ENCODE results near the gene PCSK6. TPM values are rescaled to one million over a fixed set of nuclear protein-coding genes. Genes with fewer than 3 reads are reported as not detected.

PCSK6 gene
- total RNA-seq, 2 experiments from 2014 or later = 0.57 TPM; not detected in 1

GRCh38 chr15:101437209-101437608 lies 52.3 kb downstream of the PCSK6 start:
- DNase-seq (ENCODE audit: low spot score) = no peak
- Histone ChIP-seq H3K9me2 (ENCODE audit: insufficient read depth, low read length) (no peaks in the 10 kb centered on the region), H3K79me2 (ENCODE audit: insufficient read depth, low read depth, low read length) (no peaks in the 10 kb centered on the region), H3K4me3 (ENCODE audit: low read depth, low read length, poor library complexity, severe bottlenecking) (no peak overlapping the region), H3K9me3 (ENCODE audit: low read length) (no peaks in the 10 kb centered on the region), H2AFZ (ENCODE audit: low read length) (no peak overlapping the region), H4K20me1 (ENCODE audit: insufficient read depth, low read length) (no peaks in the 10 kb centered on the region), H3K27ac (ENCODE audit: low read depth, low read length, poor library complexity, severe bottlenecking) (no peak overlapping the region), H3K4me1 (ENCODE audit: insufficient read depth, low read length, poor library complexity, severe bottlenecking) (no peaks in the 10 kb centered on the region), H3K36me3 (ENCODE audit: insufficient read depth, low read length) (no peaks in the 10 kb centered on the region), H3K4me2 (ENCODE audit: low read length) (no peak overlapping the region)
- POLR2A ChIA-PET = interaction anchor here (0.6 kb wide), 2 partner anchors 220 to 1302 kb away, joined by 3 read pairs; no protein-coding TSS in a partner anchor
- no TSS peak for BruUV-seq (replicated peaks)
- CTCF ChIA-PET (ENCODE audit: unreplicated experiment) = no interaction called here
- no peak for TF ChIP-seq EZH2phosphoT487 (IDR thresholded peaks at IDR 0.05; ENCODE audit: borderline replicate concordance, low read depth, low read length)
- TF ChIP-seq CTCF (conservative IDR thresholded peaks at IDR 0.05; ENCODE audit: low read length) = no peak
- intact Hi-C loops (cut with micrococcal nuclease; ENCODE audit: unreplicated experiment) = no loop called here

DNA sequence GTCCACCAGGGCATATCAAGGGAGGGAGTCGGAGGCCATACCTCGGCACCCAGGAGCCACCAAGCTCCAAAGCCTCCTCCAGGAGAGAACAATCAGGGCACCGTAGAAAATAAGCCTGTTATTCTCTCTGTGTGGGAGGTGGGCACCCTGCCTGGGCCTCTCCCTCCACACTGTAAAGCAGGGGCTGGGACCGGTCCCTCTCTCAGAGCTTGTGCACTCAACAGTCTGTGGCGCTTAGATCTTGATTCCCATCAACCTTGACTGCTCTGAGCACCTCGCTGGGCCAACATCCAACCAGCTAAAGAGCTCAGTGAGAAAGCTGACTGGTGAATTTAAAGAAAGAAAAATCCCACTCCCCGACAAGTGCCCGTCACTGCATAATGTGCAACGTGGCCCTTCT lies 53.0 kb downstream of the PCSK6 start:
- H3K4me3 ChIP-seq (ENCODE audit: low read depth, low read length, poor library complexity, severe bottlenecking) = no peak overlapping the region
- no peaks in the 10 kb centered on the region for H3K4me1 ChIP-seq (ENCODE audit: insufficient read depth, low read length, poor library complexity, severe bottlenecking)
- no peaks in the 10 kb centered on the region for H3K79me2 ChIP-seq (ENCODE audit: insufficient read depth, low read depth, low read length)
- H3K36me3 ChIP-seq (ENCODE audit: insufficient read depth, low read length) = no peaks in the 10 kb centered on the region
- H3K9me2 ChIP-seq (ENCODE audit: insufficient read depth, low read length) = no peaks in the 10 kb centered on the region
- H4K20me1 ChIP-seq (ENCODE audit: insufficient read depth, low read length) = no peaks in the 10 kb centered on the region
- no TSS peak for BruUV-seq (replicated peaks)
- ChIA-PET POLR2A (no interaction called here), CTCF (ENCODE audit: unreplicated experiment) (no interaction called here)
- no peak overlapping the region for H3K4me2 ChIP-seq (ENCODE audit: low read length)
- H3K27ac ChIP-seq (ENCODE audit: low read depth, low read length, poor library complexity, severe bottlenecking) = no peak overlapping the region
- H2AFZ ChIP-seq (ENCODE audit: low read length) = no peak overlapping the region
- no peak for TF ChIP-seq CTCF (conservative IDR thresholded peaks at IDR 0.05; ENCODE audit: low read length)
- TF ChIP-seq EZH2phosphoT487 (IDR thresholded peaks at IDR 0.05; ENCODE audit: borderline replicate concordance, low read depth, low read length) = no peak
- intact Hi-C loops (cut with micrococcal nuclease; ENCODE audit: unreplicated experiment) = no loop called here
- no peaks in the 10 kb centered on the region for H3K9me3 ChIP-seq (ENCODE audit: low read length)
- no peak for DNase-seq (ENCODE audit: low spot score)

DNA sequence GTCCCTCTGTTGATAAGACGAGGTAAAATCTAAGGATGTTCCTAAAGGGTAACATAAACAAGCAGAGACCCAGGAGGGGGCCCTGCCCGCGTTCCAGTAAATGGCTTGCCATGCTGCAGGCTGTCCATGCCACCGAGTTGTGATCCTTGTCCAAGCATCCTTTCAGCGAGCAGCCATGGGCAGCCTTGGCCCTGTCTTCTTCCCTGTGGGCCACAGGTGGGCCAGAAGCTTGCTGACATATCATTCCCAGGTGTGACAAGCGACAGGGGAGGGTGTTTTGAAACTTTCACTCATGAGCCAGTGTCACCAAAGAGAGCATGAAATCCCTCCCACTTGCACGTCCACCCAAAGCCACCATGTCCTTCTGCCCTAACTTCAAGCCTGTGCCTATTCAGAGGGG lies 53.7 kb downstream of the PCSK6 start:
- Histone ChIP-seq H3K4me1 (ENCODE audit: insufficient read depth, low read length, poor library complexity, severe bottlenecking) (no peaks in the 10 kb centered on the region), H3K4me2 (ENCODE audit: low read length) (no peak overlapping the region), H3K36me3 (ENCODE audit: insufficient read depth, low read length) (no peaks in the 10 kb centered on the region), H3K79me2 (ENCODE audit: insufficient read depth, low read depth, low read length) (no peaks in the 10 kb centered on the region), H3K9me2 (ENCODE audit: insufficient read depth, low read length) (no peaks in the 10 kb centered on the region), H3K27ac (ENCODE audit: low read depth, low read length, poor library complexity, severe bottlenecking) (no peak overlapping the region), H3K4me3 (ENCODE audit: low read depth, low read length, poor library complexity, severe bottlenecking) (no peak overlapping the region), H3K9me3 (ENCODE audit: low read length) (no peaks in the 10 kb centered on the region), H4K20me1 (ENCODE audit: insufficient read depth, low read length) (no peaks in the 10 kb centered on the region), H2AFZ (ENCODE audit: low read length) (no peak overlapping the region)
- TF ChIP-seq CTCF (conservative IDR thresholded peaks at IDR 0.05; ENCODE audit: low read length) (no peak), EZH2phosphoT487 (IDR thresholded peaks at IDR 0.05; ENCODE audit: borderline replicate concordance, low read depth, low read length) (no peak)
- POLR2A ChIA-PET = no interaction called here
- no peak for DNase-seq (ENCODE audit: low spot score)
- BruUV-seq (replicated peaks) = no TSS peak
- intact Hi-C loops (cut with micrococcal nuclease; ENCODE audit: unreplicated experiment) = no loop called here
- CTCF ChIA-PET (ENCODE audit: unreplicated experiment) = no interaction called here
